Fibroblast of upper back skin (primary cell): Measurements from ENCODE around the gene NTSR2.

Source experiments
- DNase-seq: peaks from one replicate; pipeline ENCODE4 v3.0.0-alpha.2; 2013

Gene NTSR2

GRCh38 chr2:11622611-11623010 is 47.4 kb downstream of the NTSR2 start:
- DNase-seq: no peak

- no peak for DNase-seq
These were observed 48.6 kb downstream of the NTSR2 start for GRCh38 chr2:11621410-11621809.

GRCh38 chr2:11618708-11619062 is 51.3 kb downstream of the NTSR2 start:
- DNase-seq: no peak

- no peak for DNase-seq
These were observed 51.8 kb downstream of the NTSR2 start for GRCh38 chr2:11617984-11618707.

- DNase-seq: no peak
These were observed 52.5 kb downstream of the NTSR2 start for GRCh38 chr2:11617527-11617926.

- DNase-seq: no peak
These were observed 53.1 kb downstream of the NTSR2 start for GRCh38 chr2:11616851-11617415.

GRCh38 chr2:11616097-11616687 is 53.8 kb downstream of the NTSR2 start:
- DNase-seq: no peak

GRCh38 chr2:11615209-11615608 is 54.8 kb downstream of the NTSR2 start:
- DNase-seq: no peak

- DNase-seq: no peak
These were observed 56.7 kb downstream of the NTSR2 start for GRCh38 chr2:11613297-11613696.

GRCh38 chr2:11612553-11613215 is 57.3 kb downstream of the NTSR2 start:
- no peak for DNase-seq

GRCh38 chr2:11611251-11611650 is 58.7 kb downstream of the NTSR2 start:
- no peak for DNase-seq

- no peak for DNase-seq
These were observed 59.3 kb downstream of the NTSR2 start for GRCh38 chr2:11610624-11611242.
